Measurements from ENCODE around the gene CNNM3.

CNNM3 gene

DNA sequence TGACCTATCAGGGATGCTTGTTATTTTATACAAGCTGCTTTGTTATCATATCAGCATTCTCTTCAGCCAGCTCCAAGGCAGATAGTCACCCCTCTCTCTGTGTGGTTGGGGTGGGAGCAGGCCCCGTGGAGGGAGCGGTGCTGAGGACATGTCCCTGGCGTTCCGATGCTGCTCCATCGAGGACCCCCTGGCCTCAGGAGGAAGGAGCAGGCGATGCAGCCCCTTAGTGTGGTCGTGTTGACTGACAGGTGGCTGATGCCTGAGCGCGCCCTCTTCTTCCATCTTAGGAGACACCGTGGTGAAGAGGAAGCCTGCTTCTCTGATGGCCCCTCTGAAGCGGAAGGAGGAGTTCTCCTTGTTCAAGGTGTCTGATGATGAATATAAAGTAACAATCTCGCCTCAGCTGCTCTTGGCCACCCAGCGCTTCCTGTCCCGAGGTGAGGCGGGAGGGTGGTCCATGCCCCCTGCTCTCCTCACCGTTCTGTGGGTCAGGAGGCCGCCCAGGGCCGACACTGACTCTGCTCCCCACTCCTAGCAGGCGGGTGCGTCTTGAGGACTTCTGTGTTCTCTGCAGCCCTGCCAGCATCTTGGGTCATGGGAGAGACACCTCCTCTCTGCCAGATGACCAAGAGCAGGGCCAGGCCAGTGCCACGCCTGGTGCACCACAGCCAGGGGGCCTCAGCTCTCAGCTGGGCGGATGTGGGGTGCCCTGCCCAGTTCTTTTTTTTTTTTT, 10.6 kb downstream of the CNNM3 start:
- DNase-seq (ENCODE audit: low read depth) = no peak
- TF ChIP-seq, protein P1, sequence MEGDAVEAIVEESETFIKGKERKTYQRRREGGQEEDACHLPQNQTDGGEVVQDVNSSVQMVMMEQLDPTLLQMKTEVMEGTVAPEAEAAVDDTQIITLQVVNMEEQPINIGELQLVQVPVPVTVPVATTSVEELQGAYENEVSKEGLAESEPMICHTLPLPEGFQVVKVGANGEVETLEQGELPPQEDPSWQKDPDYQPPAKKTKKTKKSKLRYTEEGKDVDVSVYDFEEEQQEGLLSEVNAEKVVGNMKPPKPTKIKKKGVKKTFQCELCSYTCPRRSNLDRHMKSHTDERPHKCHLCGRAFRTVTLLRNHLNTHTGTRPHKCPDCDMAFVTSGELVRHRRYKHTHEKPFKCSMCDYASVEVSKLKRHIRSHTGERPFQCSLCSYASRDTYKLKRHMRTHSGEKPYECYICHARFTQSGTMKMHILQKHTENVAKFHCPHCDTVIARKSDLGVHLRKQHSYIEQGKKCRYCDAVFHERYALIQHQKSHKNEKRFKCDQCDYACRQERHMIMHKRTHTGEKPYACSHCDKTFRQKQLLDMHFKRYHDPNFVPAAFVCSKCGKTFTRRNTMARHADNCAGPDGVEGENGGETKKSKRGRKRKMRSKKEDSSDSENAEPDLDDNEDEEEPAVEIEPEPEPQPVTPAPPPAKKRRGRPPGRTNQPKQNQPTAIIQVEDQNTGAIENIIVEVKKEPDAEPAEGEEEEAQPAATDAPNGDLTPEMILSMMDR (conservative IDR thresholded peaks at IDR 0.05; ENCODE audit: control insufficient read depth, insufficient read depth, low read depth, low read length) = no peak
- no peak overlapping the region for H3K4me3 ChIP-seq (ENCODE audit: control insufficient read depth, low read depth, low read length)

DNA sequence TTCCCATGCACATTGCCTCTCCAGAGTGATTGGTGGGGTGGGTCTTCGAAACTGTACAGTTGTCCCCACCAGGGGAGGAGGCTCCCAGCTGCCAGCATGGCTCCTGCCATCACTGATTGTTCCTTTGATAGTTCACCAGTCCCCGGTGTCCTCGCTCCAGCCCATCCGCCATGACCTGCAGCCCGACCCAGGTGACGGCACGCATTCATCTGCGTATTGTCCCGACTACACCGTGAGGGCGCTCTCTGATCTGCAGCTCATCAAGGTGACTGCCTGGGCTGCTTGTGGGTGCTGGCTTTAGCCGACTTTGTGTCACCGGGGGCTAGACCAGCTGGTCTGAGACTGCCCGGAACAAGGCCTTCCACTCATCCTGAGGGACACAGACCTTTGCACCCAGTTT, 12.4 kb downstream of the CNNM3 start:
- TF ChIP-seq, protein P1 (conservative IDR thresholded peaks at IDR 0.05; ENCODE audit: control insufficient read depth, insufficient read depth, low read depth, low read length) = no peak
- no peak for DNase-seq (ENCODE audit: low read depth)
- no peak overlapping the region for H3K4me3 ChIP-seq (ENCODE audit: control insufficient read depth, low read depth, low read length)

DNA sequence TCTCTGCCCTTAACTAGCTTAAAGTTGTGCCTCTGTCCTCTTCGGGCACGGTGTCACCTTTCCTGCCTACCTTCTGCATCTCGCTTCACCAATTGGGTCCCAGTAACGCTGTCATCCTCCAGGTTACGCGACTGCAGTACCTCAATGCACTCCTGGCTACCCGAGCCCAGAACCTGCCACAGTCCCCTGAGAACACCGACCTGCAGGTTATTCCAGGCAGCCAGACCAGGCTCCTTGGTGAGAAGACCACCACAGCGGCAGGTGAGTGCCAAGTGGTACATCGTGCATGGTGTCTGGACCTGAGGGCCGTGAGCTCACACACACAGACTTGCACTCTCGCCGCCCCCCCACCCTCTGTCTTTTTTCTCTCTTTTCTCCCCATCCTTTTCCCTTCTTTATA, 12.8 kb downstream of the CNNM3 start:
- DNase-seq (ENCODE audit: low read depth) = no peak
- TF ChIP-seq, protein P1 (conservative IDR thresholded peaks at IDR 0.05; ENCODE audit: control insufficient read depth, insufficient read depth, low read depth, low read length) = no peak
- no peak overlapping the region for H3K4me3 ChIP-seq (ENCODE audit: control insufficient read depth, low read depth, low read length)

DNA sequence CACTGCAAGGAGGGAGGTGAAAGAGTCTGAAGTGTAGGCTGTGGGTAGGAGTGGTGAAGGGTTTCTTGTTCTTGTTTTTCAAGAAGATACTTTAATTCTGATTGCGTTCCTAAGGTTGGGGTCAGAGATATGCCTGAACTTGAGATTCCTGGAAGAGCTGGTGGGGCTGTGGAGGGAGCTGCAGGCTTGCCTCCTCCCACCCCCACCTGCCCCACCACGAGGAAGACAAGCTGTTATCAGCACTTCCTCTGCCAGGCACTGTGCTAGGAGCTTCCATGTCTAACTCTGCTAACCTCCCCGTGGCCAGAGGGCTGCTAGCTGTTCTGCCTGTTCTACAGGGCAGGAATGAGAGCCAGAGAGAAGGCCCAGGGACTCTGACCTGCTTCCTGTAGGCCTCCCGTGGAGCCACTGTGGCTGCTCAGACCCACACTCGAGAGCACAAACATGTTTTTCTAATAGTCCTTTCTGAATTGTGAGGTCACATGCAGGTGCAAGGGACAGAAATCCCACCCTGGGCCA, 14.0 kb downstream of the CNNM3 start:
- TF ChIP-seq, protein P1 (conservative IDR thresholded peaks at IDR 0.05; ENCODE audit: control insufficient read depth, insufficient read depth, low read depth, low read length) = no peak
- DNase-seq (ENCODE audit: low read depth) = no peak
- H3K4me3 ChIP-seq (ENCODE audit: control insufficient read depth, low read depth, low read length) = no peak overlapping the region

DNA sequence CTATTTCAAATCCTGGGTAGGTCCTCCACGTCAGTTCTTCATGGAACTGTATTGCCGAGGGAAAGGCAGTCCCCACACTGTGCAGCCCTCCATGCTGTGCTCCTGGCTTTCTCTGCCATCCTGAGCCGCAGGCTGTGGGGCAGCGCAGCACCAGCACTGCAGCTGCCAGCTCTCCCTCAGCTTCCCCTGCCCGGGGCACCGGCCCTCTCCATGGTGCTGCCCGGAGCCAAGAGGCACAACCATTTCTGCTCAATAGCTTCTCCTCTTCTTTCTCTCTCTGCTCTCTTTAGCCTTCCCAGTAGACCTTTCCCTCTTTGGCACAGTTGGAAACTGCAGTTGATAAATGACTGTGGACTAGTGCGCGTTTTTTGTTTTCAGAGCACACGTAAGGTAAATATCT, 15.6 kb downstream of the CNNM3 start:
- no peak overlapping the region for H3K4me3 ChIP-seq (ENCODE audit: control insufficient read depth, low read depth, low read length)
- DNase-seq (ENCODE audit: low read depth) = no peak
- TF ChIP-seq, protein P1 (conservative IDR thresholded peaks at IDR 0.05; ENCODE audit: control insufficient read depth, insufficient read depth, low read depth, low read length) = no peak

DNA sequence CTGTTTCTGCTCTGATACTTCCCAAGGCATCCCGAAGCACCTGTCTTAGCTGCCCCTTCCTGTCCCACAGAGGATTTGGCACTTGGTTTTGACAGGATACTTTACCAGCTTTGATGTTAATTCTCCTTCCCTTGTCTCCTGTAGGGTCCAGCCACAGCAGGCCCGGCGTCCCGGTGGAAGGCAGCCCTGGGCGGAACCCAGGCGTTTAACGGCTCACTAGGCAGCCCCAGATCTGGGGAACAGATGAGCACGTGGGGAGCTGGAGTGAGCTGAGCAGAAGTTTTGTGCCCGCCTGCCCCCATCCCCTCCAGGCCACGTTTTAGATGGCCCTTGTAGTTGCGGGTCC, 16.3 kb downstream of the CNNM3 start:
- TF ChIP-seq, protein P1 (conservative IDR thresholded peaks at IDR 0.05; ENCODE audit: control insufficient read depth, insufficient read depth, low read depth, low read length) = no peak
- no peak for DNase-seq (ENCODE audit: low read depth)
- no peak overlapping the region for H3K4me3 ChIP-seq (ENCODE audit: control insufficient read depth, low read depth, low read length)
